ENCODE results near the gene WBP11. TPM values are rescaled to one million over a fixed set of nuclear protein-coding genes. Genes with fewer than 3 reads are reported as not detected.

The WBP11 gene
- total and polyA plus RNA-seq, 4 donors: 9.9 to 16.6 (median 12.2) TPM

- no peaks in the 10 kb centered on the region for H3K36me3 ChIP-seq (ENCODE audit: control insufficient read depth in 4 of 4, insufficient read depth in 3 of 4, low read depth in 1 of 4, low read length in 3 of 4)
- no peak for DNase-seq (ENCODE audit: low spot score)
- H3K9me3 ChIP-seq (ENCODE audit: control insufficient read depth in 4 of 4, low read length in 3 of 4): no peaks in the 10 kb centered on the region
- 90% methylated on average over 2 of the region's 2 CpGs for WGBS
- no peak overlapping the region for H3K27ac ChIP-seq (ENCODE audit: low read depth in 1 of 2, low read length in 2 of 2)
- H3K4me3 ChIP-seq (ENCODE audit: low read depth in 1 of 3, low read length in 3 of 3): no peak overlapping the region
- no peak overlapping the region for H3K9ac ChIP-seq (ENCODE audit: low read depth in 1 of 2, low read length in 2 of 2)
- H3K4me1 ChIP-seq (ENCODE audit: control insufficient read depth in 4 of 4, insufficient read depth in 4 of 4, low read length in 3 of 4): no peaks in the 10 kb centered on the region
- TF ChIP-seq REST (IDR thresholded peaks at IDR 0.05) (no peak), EGR1 (IDR thresholded peaks at IDR 0.05; ENCODE audit: low read depth in 2 of 2) (no peak), NR2F2 (IDR thresholded peaks at IDR 0.05) (no peak), SP1 (IDR thresholded peaks at IDR 0.05) (no peak), FOXA1 (IDR thresholded peaks at IDR 0.05) (no peak), FOXA2 (IDR thresholded peaks at IDR 0.05) (no peak), RAD21 (IDR thresholded peaks at IDR 0.05) (no peak)
- H3K27me3 ChIP-seq (ENCODE audit: control insufficient read depth in 4 of 4, insufficient read depth in 4 of 4, low read length in 3 of 4): no peaks in the 10 kb centered on the region
Measured at GRCh38 chr12:14849661-14850060, 46.4 kb upstream of the WBP11 start.

- peaks cover 0 to 16% (median 10%) of the 10 kb centered on the region in 4 donors for H3K4me1 ChIP-seq (ENCODE audit: control insufficient read depth in 4 of 4, insufficient read depth in 4 of 4, low read length in 3 of 4)
- WGBS: 58% methylated on average over 4 of the region's 4 CpGs
- H3K4me3 ChIP-seq (ENCODE audit: low read depth in 1 of 3, low read length in 3 of 3): no peak overlapping the region
- TF ChIP-seq MAX (IDR thresholded peaks at IDR 0.05): peak; percentile 10
- peak in 1 of 2 donors; percentile 26 for TF ChIP-seq HNF4A (conservative IDR thresholded peaks at IDR 0.05)
- TF ChIP-seq FOXA2 (IDR thresholded peaks at IDR 0.05): peak; percentile 19
- no peak for TF ChIP-seq JUND (IDR thresholded peaks at IDR 0.05)
- TF ChIP-seq RAD21 (IDR thresholded peaks at IDR 0.05): peak in 1 of 2 donors; percentile 22
- TF ChIP-seq HNF4G (IDR thresholded peaks at IDR 0.05): no peak
- TF ChIP-seq ZBTB33 (IDR thresholded peaks at IDR 0.05): no peak
- no peak for TF ChIP-seq TAF1 (conservative IDR thresholded peaks at IDR 0.05)
- peak; percentile 53 for TF ChIP-seq NR2F2 (IDR thresholded peaks at IDR 0.05)
- no peak for TF ChIP-seq YY1 (IDR thresholded peaks at IDR 0.05)
- peak in 1 of 2 donors; percentile 20 for TF ChIP-seq RXRA (IDR thresholded peaks at IDR 0.05)
- H3K9me3 ChIP-seq (ENCODE audit: control insufficient read depth in 4 of 4, low read length in 3 of 4): no peaks in the 10 kb centered on the region
- H3K9ac ChIP-seq (ENCODE audit: low read depth in 1 of 2, low read length in 2 of 2): no peak overlapping the region
- no peaks in the 10 kb centered on the region for H3K27me3 ChIP-seq (ENCODE audit: control insufficient read depth in 4 of 4, insufficient read depth in 4 of 4, low read length in 3 of 4)
- H3K27ac ChIP-seq (ENCODE audit: low read depth in 1 of 2, low read length in 2 of 2): no peak overlapping the region
- no peaks in the 10 kb centered on the region for H3K36me3 ChIP-seq (ENCODE audit: control insufficient read depth in 4 of 4, insufficient read depth in 3 of 4, low read depth in 1 of 4, low read length in 3 of 4)
- DNase-seq (ENCODE audit: low spot score): no peak
Measured at GRCh38 chr12:14846876-14847580, 43.8 kb upstream of the WBP11 start.
